ENCODE results near the gene ARHGEF39. TPM values are rescaled to one million over a fixed set of nuclear protein-coding genes. Genes with fewer than 3 reads are reported as not detected.

The ARHGEF39 gene
- total RNA-seq, 1 donor from 2014 or later, result 1.2 TPM

DNA sequence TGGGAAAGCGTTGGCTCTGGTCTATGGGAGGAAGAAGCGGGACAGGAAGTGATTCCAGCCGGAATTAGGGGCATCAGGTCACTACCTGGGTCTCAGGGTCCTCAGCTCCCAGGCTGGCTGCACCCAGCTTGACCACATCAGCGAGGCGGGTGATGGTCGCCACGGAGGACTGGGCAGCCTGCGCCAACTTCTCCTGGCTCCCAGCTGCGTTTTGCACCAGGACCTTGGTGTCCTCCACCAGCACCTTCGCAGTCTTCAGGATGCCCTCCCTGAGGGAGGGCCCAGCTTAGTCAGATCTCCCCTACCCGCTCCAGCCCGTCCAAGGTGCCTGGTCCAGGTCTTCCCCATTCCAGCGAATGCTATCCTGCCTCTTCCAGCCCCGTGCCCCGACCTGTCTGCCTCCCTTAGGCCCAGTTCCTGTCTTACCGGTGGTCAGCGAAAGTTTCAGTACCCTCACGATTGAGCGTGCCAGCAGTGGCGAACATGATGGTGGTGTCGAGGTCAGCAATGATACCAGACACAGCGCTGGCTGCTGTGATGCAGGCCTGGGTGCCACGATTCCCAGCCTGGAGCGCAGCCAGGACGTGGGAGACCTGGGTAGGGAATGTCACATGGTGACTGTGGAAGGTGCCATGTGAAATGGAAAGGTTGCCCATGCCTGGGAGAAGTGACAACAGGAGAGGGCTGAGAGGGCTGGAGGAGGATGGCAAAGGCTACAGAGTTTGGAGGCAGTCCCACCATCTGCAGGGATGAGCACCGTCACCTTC lies 39.1 kb upstream of the ARHGEF39 start:
- H3K27ac ChIP-seq, result no peak overlapping the region
- ATAC-seq, result no peak
- H3K4me1 ChIP-seq, result no peaks in the 10 kb centered on the region
- no peak overlapping the region for H3K4me3 ChIP-seq
- DNase-seq, result no peak
- intact Hi-C loops (cut with DNase I), result no loop called here
- no peaks in the 10 kb centered on the region for H3K27me3 ChIP-seq (ENCODE audit: low read depth)
- TF ChIP-seq, protein P1, sequence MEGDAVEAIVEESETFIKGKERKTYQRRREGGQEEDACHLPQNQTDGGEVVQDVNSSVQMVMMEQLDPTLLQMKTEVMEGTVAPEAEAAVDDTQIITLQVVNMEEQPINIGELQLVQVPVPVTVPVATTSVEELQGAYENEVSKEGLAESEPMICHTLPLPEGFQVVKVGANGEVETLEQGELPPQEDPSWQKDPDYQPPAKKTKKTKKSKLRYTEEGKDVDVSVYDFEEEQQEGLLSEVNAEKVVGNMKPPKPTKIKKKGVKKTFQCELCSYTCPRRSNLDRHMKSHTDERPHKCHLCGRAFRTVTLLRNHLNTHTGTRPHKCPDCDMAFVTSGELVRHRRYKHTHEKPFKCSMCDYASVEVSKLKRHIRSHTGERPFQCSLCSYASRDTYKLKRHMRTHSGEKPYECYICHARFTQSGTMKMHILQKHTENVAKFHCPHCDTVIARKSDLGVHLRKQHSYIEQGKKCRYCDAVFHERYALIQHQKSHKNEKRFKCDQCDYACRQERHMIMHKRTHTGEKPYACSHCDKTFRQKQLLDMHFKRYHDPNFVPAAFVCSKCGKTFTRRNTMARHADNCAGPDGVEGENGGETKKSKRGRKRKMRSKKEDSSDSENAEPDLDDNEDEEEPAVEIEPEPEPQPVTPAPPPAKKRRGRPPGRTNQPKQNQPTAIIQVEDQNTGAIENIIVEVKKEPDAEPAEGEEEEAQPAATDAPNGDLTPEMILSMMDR (IDR thresholded peaks at IDR 0.05), result no peak
- H3K9me3 ChIP-seq, result no peaks in the 10 kb centered on the region
- peaks cover 100% of the 10 kb centered on the region for H3K36me3 ChIP-seq

DNA sequence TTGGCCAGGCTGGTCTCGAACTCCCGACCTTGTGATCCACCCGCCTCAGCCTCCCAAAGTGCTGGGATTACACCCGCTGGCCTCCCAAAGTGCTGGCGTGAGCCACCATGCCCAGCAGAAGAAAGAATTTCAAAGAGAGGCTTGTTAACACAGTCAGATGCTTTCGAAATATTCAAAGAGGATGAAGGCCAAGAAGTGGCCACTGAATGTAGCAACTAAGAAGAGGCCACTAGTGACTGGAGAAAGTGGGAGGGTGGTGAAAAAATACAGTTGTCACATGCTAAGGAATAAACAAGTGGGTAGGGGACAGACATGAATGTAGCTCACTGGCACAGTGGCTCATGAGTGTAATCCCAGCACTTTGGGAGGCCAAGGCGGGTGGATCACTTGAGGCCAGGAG lies 37.7 kb upstream of the ARHGEF39 start:
- no peak for ATAC-seq
- Histone ChIP-seq H3K36me3 (peaks cover 100% of the 10 kb centered on the region), H3K9me3 (no peaks in the 10 kb centered on the region), H3K27ac (no peak overlapping the region), H3K4me3 (no peak overlapping the region), H3K27me3 (ENCODE audit: low read depth) (no peaks in the 10 kb centered on the region), H3K4me1 (no peaks in the 10 kb centered on the region)
- TF ChIP-seq, protein P1 (IDR thresholded peaks at IDR 0.05), result no peak
- intact Hi-C loops (cut with DNase I), result no loop called here
- no peak for DNase-seq

DNA sequence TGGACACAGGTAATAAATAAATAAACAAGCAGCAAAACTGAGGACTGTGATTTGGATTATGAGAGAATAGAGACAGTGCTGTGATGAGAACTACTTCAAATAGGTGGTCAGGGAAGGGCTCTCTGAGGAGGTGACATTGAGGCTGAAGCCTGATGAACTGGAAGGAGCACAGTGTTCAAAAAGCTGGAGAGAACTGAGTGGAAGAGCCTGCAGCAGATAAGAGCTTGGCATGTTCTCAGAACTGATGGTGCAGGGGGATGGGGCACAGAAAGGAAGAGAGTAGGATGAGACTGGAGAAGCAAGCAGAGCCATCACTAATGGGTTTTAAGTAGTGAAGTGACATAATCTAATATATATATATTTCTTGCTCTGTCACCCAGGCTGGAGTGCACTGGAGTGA lies 35.9 kb upstream of the ARHGEF39 start:
- no peak for DNase-seq
- Histone ChIP-seq H3K36me3 (peaks cover 100% of the 10 kb centered on the region), H3K27ac (no peak overlapping the region), H3K27me3 (ENCODE audit: low read depth) (no peaks in the 10 kb centered on the region), H3K4me3 (no peak overlapping the region), H3K4me1 (peaks cover 11% of the 10 kb centered on the region), H3K9me3 (no peaks in the 10 kb centered on the region)
- intact Hi-C loops (cut with DNase I), result no loop called here
- TF ChIP-seq, protein P1 (IDR thresholded peaks at IDR 0.05), result no peak
- no peak for ATAC-seq

DNA sequence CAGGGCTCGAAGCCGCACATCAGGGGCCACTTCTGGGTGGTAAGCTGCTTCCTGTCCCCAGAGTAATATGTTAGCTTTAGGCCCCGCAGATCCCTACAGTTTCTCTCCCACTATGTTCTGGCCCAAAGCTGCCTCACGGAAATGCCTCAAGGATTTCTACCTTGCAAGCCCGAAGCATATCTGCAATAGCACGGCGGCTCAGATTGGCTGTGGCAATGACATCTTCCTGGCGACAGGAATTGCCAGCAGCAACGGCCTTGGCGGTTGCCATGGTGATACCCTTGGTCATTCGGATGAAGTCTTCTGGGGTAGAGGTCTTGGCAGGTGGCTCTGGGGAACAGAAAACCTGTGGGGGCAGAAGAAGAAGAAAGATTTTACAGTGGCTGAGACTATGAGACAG lies 35.0 kb upstream of the ARHGEF39 start:
- H3K9me3 ChIP-seq, result no peaks in the 10 kb centered on the region
- no peak overlapping the region for H3K27ac ChIP-seq
- no peaks in the 10 kb centered on the region for H3K27me3 ChIP-seq (ENCODE audit: low read depth)
- ATAC-seq (no peak), DNase-seq (no peak)
- no peak overlapping the region for H3K4me3 ChIP-seq
- peaks cover 95% of the 10 kb centered on the region for H3K36me3 ChIP-seq
- TF ChIP-seq, protein P1 (IDR thresholded peaks at IDR 0.05), result no peak
- H3K4me1 ChIP-seq, result peaks cover 15% of the 10 kb centered on the region
- intact Hi-C loops (cut with DNase I), result no loop called here

DNA sequence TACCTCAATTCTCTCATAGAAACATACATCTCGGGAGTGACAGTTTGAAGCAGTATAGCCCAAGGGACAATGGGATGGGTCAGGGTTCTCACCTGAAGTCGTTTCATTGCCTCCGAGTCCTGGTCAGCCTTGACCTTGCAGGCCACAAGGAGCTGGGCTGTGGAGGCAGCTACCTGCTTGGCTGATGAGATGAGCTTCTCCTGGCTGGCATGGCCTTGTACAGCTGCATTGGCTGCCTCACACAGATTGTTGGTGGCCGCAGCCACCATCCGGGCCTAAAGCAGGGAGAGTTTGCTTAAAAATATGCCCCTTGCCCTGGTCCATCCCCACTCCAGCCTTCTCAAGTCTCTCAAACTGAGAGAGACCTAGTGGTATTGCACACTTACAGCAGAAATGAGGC lies 33.2 kb upstream of the ARHGEF39 start:
- no peak overlapping the region for H3K27ac ChIP-seq

More for the DNA sequence above, 33.2 kb upstream of the ARHGEF39 start:
- Histone ChIP-seq H3K9me3 (no peaks in the 10 kb centered on the region), H3K27me3 (ENCODE audit: low read depth) (no peaks in the 10 kb centered on the region), H3K4me1 (peaks cover 15% of the 10 kb centered on the region), H3K36me3 (peaks cover 77% of the 10 kb centered on the region), H3K4me3 (no peak overlapping the region)
- DNase-seq (no peak), ATAC-seq (no peak)
- intact Hi-C loops (cut with DNase I), result no loop called here
- TF ChIP-seq, protein P1 (IDR thresholded peaks at IDR 0.05), result no peak

All from lower lobe of right lung (tissue), 2 donors.